ENCODE measurements around the gene ARPC5.

Gene ARPC5

GRCh38 chr1:183586926-183587325 is 48.7 kb downstream of the ARPC5 start:
- H3K27me3 ChIP-seq (replicated peaks; ENCODE audit: control insufficient read depth, insufficient read depth, low read length) = no peaks in the 10 kb centered on the region
- no peak for TF ChIP-seq CTCF (IDR thresholded peaks at IDR 0.05; ENCODE audit: insufficient read depth, low read length, poor library complexity, severe bottlenecking)
- no peak overlapping the region for H3K4me3 ChIP-seq (replicated peaks; ENCODE audit: low read depth, low read length)
- peaks cover 17% of the 10 kb centered on the region for H3K36me3 ChIP-seq (ENCODE audit: control insufficient read depth, insufficient read depth, low read length)
- no peak for DNase-seq (ENCODE audit: extremely low read depth, insufficient read length)

- DNase-seq (ENCODE audit: extremely low read depth, insufficient read length) = no peak
- TF ChIP-seq CTCF (IDR thresholded peaks at IDR 0.05; ENCODE audit: insufficient read depth, low read length, poor library complexity, severe bottlenecking) = no peak
- no peak overlapping the region for H3K4me3 ChIP-seq (replicated peaks; ENCODE audit: low read depth, low read length)
- peaks cover 17% of the 10 kb centered on the region for H3K36me3 ChIP-seq (ENCODE audit: control insufficient read depth, insufficient read depth, low read length)
- H3K27me3 ChIP-seq (replicated peaks; ENCODE audit: control insufficient read depth, insufficient read depth, low read length) = no peaks in the 10 kb centered on the region
Observed at GRCh38 chr1:183586455-183586854, 49.1 kb downstream of the ARPC5 start.

GRCh38 chr1:183585038-183585437 is 50.5 kb downstream of the ARPC5 start:
- Histone ChIP-seq H3K4me3 (replicated peaks; ENCODE audit: low read depth, low read length) (no peak overlapping the region), H3K36me3 (ENCODE audit: control insufficient read depth, insufficient read depth, low read length) (peaks cover 17% of the 10 kb centered on the region), H3K27me3 (replicated peaks; ENCODE audit: control insufficient read depth, insufficient read depth, low read length) (no peaks in the 10 kb centered on the region)
- DNase-seq (ENCODE audit: extremely low read depth, insufficient read length) = no peak
- TF ChIP-seq CTCF (IDR thresholded peaks at IDR 0.05; ENCODE audit: insufficient read depth, low read length, poor library complexity, severe bottlenecking) = no peak

GRCh38 chr1:183584147-183584546 is 51.4 kb downstream of the ARPC5 start:
- Histone ChIP-seq H3K27me3 (replicated peaks; ENCODE audit: control insufficient read depth, insufficient read depth, low read length) (no peaks in the 10 kb centered on the region), H3K36me3 (ENCODE audit: control insufficient read depth, insufficient read depth, low read length) (peaks cover 17% of the 10 kb centered on the region), H3K4me3 (replicated peaks; ENCODE audit: low read depth, low read length) (no peak overlapping the region)
- no peak for TF ChIP-seq CTCF (IDR thresholded peaks at IDR 0.05; ENCODE audit: insufficient read depth, low read length, poor library complexity, severe bottlenecking)
- no peak for DNase-seq (ENCODE audit: extremely low read depth, insufficient read length)

- H3K4me3 ChIP-seq (replicated peaks; ENCODE audit: low read depth, low read length) = no peak overlapping the region
- no peak for TF ChIP-seq CTCF (IDR thresholded peaks at IDR 0.05; ENCODE audit: insufficient read depth, low read length, poor library complexity, severe bottlenecking)
- no peaks in the 10 kb centered on the region for H3K27me3 ChIP-seq (replicated peaks; ENCODE audit: control insufficient read depth, insufficient read depth, low read length)
- DNase-seq (ENCODE audit: extremely low read depth, insufficient read length) = no peak
- peaks cover 19% of the 10 kb centered on the region for H3K36me3 ChIP-seq (ENCODE audit: control insufficient read depth, insufficient read depth, low read length)
Observed at GRCh38 chr1:183583466-183583865, 52.1 kb downstream of the ARPC5 start.

- Histone ChIP-seq H3K27me3 (replicated peaks; ENCODE audit: control insufficient read depth, insufficient read depth, low read length) (no peaks in the 10 kb centered on the region), H3K36me3 (ENCODE audit: control insufficient read depth, insufficient read depth, low read length) (peaks cover 25% of the 10 kb centered on the region), H3K4me3 (replicated peaks; ENCODE audit: low read depth, low read length) (no peak overlapping the region)
- DNase-seq (ENCODE audit: extremely low read depth, insufficient read length) = no peak
- TF ChIP-seq CTCF (IDR thresholded peaks at IDR 0.05; ENCODE audit: insufficient read depth, low read length, poor library complexity, severe bottlenecking) = no peak
Observed at GRCh38 chr1:183582021-183582713, 53.4 kb downstream of the ARPC5 start.
